Cardiac muscle cell (in vitro differentiated cells and primary cell): ENCODE data around the gene ACVR2B. TPM values are rescaled to one million over a fixed set of nuclear protein-coding genes. Genes with fewer than 3 reads are reported as not detected.
A peak's percentile ranks its signal among the peaks of the same experiment; 100 is the strongest.

Experiments
- DNase-seq, 2 donors: peaks; one replicate each; pipeline versions ENCODE4 v3.0.0 to v3.0.0-alpha.2; 2010 to 2017; ENCODE audit warnings: low read depth in 1 of 2, low spot score in 1 of 2
- H3K27ac ChIP-seq: fragments of 200-600 bp; sonication (generic); 2 replicates; pipeline ENCODE4 v1.5.1; 2016
- H3K27me3 ChIP-seq: fragments of 200-600 bp; sonication (generic); 2 replicates; pipeline ENCODE4 v1.6.0; 2016; ENCODE audit warnings: control low read depth
- H3K36me3 ChIP-seq: fragments of 200-600 bp; sonication (generic); 2 replicates; pipeline ENCODE4 v1.5.1; 2016; ENCODE audit warnings: control low read depth
- H3K4me1 ChIP-seq: fragments of 200-600 bp; sonication (generic); 2 replicates; pipeline ENCODE4 v1.8.1; 2017; ENCODE audit warnings: low read depth, mild to moderate bottlenecking, mixed run types
- H3K4me3 ChIP-seq: fragments of 200-600 bp; sonication (generic); 2 replicates; pipeline ENCODE4 v1.5.1; 2016; ENCODE audit warnings: mild to moderate bottlenecking
- H3K9me3 ChIP-seq: fragments of 200-600 bp; sonication (generic); 2 replicates; pipeline ENCODE4 v1.5.1; 2017; ENCODE audit warnings: low read depth, mild to moderate bottlenecking, control low read depth
- CTCF ChIP-seq: IDR thresholded peaks from 2 replicates; pipeline ENCODE4 v1.5.1; 2012; ENCODE audit warnings: low read depth, mild to moderate bottlenecking, low read length
- polyA plus RNA-seq: library from polyadenylated mRNA; unstranded; fragments of >200 nt; fragmentation: Nextera tagmentation; extraction: Ambion mirVana; gene quantifications from 2 replicates; pipeline ENCODE4 v1.2.1, GENCODE V29; 2016
- total RNA-seq: library from RNA; depleted of rRNA; stranded (reverse); fragments of >200 nt; gene quantifications from 2 replicates; pipeline ENCODE4 v1.2.3, GENCODE V29; 2016

The ACVR2B gene
- total and polyA plus RNA-seq, 2 experiments from 2014 or later, result 28.6 to 70.4 TPM

GRCh38 chr3:38479431-38480092, 25.9 kb downstream of the ACVR2B start:
- no peak overlapping the region for H3K27ac ChIP-seq
- no peaks in the 10 kb centered on the region for H3K4me1 ChIP-seq
- no peaks in the 10 kb centered on the region for H3K9me3 ChIP-seq
- peaks cover 41% of the 10 kb centered on the region for H3K36me3 ChIP-seq
- H3K4me3 ChIP-seq, result no peak overlapping the region
- DNase-seq, result peak; percentile 71 to 80
- peak; percentile 89 for TF ChIP-seq CTCF
- H3K27me3 ChIP-seq, result no peaks in the 10 kb centered on the region

GRCh38 chr3:38480093-38480445, 26.4 kb downstream of the ACVR2B start:
- no peak for DNase-seq

GRCh38 chr3:38480930-38481329, 27.2 kb downstream of the ACVR2B start:
- Histone ChIP-seq H3K36me3 (peaks cover 42% of the 10 kb centered on the region), H3K4me1 (no peaks in the 10 kb centered on the region), H3K27ac (no peak overlapping the region), H3K27me3 (no peaks in the 10 kb centered on the region), H3K9me3 (no peaks in the 10 kb centered on the region), H3K4me3 (no peak overlapping the region)
- DNase-seq, result no peak
- TF ChIP-seq CTCF, result no peak

More at GRCh38 chr3:38480093-38480445, 26.4 kb downstream of the ACVR2B start:
- no peak for TF ChIP-seq CTCF
- no peak overlapping the region for H3K27ac ChIP-seq
- no peaks in the 10 kb centered on the region for H3K4me1 ChIP-seq
- H3K4me3 ChIP-seq, result no peak overlapping the region
- H3K9me3 ChIP-seq, result no peaks in the 10 kb centered on the region
- no peaks in the 10 kb centered on the region for H3K27me3 ChIP-seq
- H3K36me3 ChIP-seq, result peaks cover 42% of the 10 kb centered on the region

DNA sequence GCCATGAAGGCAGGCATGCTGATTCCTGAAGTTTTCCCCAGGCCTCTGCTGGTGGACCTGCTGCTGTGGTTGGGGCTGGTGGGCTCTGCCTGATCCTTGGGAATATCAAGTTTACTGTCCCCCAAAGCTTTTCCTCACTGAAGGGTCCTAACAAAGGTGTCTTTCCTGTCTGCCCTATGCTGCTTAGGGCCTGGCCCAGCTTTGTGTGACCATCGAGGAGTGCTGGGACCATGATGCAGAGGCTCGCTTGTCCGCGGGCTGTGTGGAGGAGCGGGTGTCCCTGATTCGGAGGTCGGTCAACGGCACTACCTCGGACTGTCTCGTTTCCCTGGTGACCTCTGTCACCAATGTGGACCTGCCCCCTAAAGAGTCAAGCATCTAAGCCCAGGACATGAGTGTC, 29.3 kb downstream of the ACVR2B start:
- no peaks in the 10 kb centered on the region for H3K27me3 ChIP-seq
- no peak for DNase-seq
- no peak overlapping the region for H3K27ac ChIP-seq
- H3K9me3 ChIP-seq, result no peaks in the 10 kb centered on the region
- H3K4me1 ChIP-seq, result no peaks in the 10 kb centered on the region
- H3K4me3 ChIP-seq, result no peak overlapping the region
- H3K36me3 ChIP-seq, result peaks cover 42% of the 10 kb centered on the region
- TF ChIP-seq CTCF, result no peak

DNA sequence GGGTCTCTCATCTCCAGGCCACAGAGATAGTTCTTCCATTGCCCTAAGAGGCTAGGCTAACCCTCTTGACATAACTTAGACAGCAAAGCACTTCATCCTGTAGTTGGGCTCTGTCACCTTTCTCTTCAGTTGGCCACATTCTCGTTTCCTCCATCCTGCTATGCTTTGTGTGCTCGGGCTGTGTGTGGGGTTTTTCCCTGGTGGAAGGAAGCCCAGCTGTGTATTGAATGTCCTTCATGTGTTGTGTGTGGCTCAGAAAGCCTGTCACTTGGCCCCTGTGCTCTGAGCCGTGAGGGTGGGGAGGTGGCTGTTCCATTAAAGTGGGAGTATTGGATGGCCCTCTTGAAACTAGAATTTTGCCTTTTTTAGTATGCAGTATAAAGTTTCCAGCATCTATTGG, 33.6 kb downstream of the ACVR2B start:
- Histone ChIP-seq H3K27ac (no peak overlapping the region), H3K4me1 (peaks cover 8% of the 10 kb centered on the region), H3K27me3 (no peaks in the 10 kb centered on the region), H3K9me3 (no peaks in the 10 kb centered on the region), H3K36me3 (peaks cover 14% of the 10 kb centered on the region), H3K4me3 (no peak overlapping the region)
- TF ChIP-seq CTCF, result no peak
- DNase-seq, result no peak

DNA sequence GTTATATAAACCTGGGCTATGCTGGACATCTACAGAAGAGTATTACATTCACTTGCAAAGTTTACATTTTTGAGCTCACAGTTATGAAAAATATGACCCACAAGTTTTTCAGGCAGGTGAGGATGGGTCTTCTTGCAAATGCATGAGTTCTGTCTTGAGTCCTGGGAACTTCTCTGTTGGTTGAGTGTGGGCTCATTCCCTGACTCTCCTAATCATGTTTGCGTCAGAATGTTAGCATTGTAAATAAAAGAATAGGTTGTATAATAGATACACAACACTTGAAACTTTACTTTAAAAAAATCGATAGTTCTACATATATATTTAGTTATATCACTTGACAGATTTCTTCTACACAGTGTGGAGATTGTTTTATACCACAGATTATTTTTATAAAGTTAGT, 35.3 kb downstream of the ACVR2B start:
- H3K27ac ChIP-seq, result no peak overlapping the region
- H3K36me3 ChIP-seq, result peaks cover 6% of the 10 kb centered on the region
- H3K27me3 ChIP-seq, result no peaks in the 10 kb centered on the region
- no peak overlapping the region for H3K4me3 ChIP-seq
- DNase-seq, result no peak
- H3K9me3 ChIP-seq, result no peaks in the 10 kb centered on the region
- TF ChIP-seq CTCF, result no peak
- H3K4me1 ChIP-seq, result peaks cover 8% of the 10 kb centered on the region
